Left renal pelvis (tissue), 4 donors: Measurements from ENCODE around the gene PDE8B. TPM values are rescaled to one million over a fixed set of nuclear protein-coding genes. Genes with fewer than 3 reads are reported as not detected.

Source experiments
- DNase-seq, 4 donors: peaks; one replicate each; pipeline ENCODE4 v3.0.0-alpha.2; 2013; ENCODE audit warnings: low read depth in 4 of 4, low spot score in 3 of 4
- polyA plus RNA-seq, 4 donors: library from polyadenylated mRNA; unstranded; fragments of 120-200 nt; gene quantifications; one replicate each; pipeline ENCODE4 v1.2.1, GENCODE V29; 2013; ENCODE audit not compliant: insufficient read length in 4 of 4

The PDE8B gene
- polyA plus RNA-seq, 4 donors = 3.2 to 6.4 (median 5.6) TPM

DNA sequence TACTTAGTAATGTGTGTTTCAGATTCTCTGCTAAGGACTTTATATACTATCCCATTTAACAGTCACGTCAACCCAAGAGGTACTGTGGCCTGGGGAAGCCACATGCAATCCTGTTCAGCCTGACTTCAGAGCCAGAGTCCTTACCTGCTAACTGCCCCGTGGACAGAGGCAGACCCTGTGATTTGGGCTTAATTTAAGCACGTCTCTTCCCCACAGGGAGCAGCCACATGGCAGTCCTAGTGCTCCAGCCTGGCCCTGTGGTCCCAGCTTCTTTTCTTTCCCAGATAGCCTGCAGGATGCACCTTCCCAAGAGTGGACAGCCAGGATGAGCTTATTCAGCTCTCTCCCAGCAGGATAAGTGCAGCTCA is 71.5 kb downstream of the PDE8B start:
- DNase-seq = no peak

- DNase-seq = no peak
Observed at GRCh38 chr5:77282337-77283027, 72.0 kb downstream of the PDE8B start.

GRCh38 chr5:77285251-77285841 is 74.9 kb downstream of the PDE8B start:
- no peak for DNase-seq

DNA sequence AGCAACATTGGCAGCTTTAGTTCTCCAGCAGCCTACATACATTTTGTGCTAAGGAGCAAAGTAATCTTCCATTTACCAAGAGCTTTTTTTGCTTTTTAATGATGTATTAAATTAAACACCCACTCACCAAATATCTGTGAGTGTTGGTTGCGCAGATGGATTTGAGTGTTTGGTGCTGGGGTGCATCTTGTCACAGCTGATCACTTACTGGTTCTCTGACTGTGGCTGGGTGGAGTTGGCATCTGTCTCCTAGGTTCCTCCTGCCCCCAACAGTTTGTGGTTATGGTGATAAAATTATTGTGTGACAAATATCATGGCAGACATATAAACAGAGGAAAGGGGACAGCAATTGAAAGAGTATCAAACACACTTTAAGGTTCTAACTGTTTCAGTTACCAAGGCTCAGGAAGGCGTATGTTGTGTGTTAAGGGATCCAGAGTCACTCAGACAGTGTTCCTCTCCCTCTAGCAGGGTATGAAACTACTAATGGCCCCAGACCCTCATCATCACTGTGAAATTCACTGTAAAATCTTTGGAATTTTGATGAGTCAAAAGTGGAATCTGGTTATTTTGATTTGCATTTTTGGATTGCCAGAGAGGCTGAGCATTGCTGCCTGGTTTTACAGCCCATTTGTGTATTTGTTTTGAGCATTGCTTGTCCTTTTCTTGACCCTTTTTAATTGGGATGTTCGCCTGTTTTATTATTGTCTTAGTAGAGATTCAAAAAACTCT is 81.7 kb downstream of the PDE8B start:
- no peak for DNase-seq

- DNase-seq = no peak
Observed at GRCh38 chr5:77294185-77294584, 83.7 kb downstream of the PDE8B start.

DNA sequence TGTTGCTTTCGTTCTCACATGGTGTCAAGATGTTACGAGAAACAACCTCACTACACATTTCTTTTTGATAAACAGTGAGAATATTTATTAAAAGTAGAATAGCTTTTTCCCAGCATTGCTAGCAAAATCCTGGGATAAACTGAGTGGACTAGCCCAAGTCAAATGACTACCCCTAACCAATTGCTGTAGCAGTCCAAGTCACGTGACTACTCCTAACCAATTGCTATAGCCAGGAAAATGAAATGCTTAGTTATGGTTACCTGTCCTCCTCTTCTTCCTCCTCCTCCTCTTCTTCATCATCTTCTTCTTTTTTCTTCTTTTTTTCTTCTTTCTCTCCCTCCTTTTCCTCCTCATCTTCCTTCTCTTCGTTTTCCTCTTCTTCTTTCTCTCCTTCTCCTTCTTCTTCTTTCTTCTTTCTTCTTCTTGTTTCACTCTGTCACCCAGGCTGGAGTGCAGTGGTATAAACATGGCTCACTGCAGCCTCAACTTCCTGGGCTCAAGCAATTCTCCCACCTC is 85.4 kb downstream of the PDE8B start:
- DNase-seq = no peak

- DNase-seq = no peak
Observed at GRCh38 chr5:77298146-77298545, 87.7 kb downstream of the PDE8B start.

DNA sequence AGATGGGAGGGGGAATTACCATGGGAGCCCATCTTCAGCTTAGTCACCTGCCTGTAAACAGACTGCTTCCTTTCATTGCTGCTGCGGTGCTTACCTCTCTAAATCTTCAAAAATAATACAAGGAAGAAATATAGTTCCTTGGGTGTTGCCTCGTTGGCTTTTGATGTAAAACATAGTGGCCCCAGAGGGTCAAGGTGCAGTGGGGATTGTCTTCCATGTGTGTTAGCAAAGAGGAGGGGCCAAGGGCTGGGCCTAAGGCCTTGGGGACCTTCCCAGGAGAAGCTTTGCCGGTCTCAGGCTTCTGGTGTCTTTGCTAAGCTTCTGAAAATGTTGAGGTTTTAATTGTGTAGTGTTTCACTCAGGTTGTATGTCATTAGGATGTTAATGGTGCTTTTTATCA is 90.0 kb downstream of the PDE8B start:
- DNase-seq = no peak

GRCh38 chr5:77301447-77301883 is 91.0 kb downstream of the PDE8B start:
- DNase-seq = no peak

DNA sequence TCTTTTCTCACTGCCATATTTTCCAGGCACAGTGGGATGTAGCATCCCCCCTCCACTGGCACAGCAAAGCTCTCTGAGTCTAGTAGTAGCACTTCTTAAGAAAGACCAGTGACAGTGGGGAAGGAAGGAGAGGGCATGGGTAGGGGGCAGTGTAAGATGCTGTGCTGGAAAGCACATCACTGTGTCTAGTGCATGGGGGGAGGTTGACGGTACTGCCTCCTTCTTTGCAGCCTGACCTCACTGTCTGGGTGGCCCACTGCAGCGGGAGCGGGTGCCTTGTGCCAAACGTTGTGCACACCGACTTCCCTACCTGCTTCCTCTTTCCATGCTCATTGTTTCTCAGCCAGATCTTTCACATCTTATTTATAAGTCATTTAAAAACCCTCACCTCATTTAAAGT is 91.8 kb downstream of the PDE8B start:
- no peak for DNase-seq

DNA sequence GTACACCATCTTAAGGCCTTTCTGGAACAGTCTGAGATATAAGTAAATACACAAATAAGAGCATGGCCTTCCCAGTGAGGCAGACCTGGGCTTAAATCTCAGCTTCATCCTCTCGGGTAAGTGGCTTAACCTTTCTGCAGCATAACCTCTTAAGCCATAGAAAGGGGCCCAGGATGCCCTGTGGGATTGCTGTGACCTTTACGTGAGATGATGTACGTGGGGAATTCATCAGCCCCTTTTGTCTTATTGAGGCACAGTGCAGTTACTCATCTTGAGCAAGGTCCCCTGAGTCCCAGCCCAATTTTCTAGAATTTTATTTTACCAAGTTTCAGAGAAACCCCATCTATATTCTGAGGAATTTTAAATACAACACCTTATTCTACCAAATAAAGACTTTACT is 92.2 kb downstream of the PDE8B start:
- no peak for DNase-seq

- DNase-seq = no peak
Observed at GRCh38 chr5:77304388-77304787, 93.9 kb downstream of the PDE8B start.

DNA sequence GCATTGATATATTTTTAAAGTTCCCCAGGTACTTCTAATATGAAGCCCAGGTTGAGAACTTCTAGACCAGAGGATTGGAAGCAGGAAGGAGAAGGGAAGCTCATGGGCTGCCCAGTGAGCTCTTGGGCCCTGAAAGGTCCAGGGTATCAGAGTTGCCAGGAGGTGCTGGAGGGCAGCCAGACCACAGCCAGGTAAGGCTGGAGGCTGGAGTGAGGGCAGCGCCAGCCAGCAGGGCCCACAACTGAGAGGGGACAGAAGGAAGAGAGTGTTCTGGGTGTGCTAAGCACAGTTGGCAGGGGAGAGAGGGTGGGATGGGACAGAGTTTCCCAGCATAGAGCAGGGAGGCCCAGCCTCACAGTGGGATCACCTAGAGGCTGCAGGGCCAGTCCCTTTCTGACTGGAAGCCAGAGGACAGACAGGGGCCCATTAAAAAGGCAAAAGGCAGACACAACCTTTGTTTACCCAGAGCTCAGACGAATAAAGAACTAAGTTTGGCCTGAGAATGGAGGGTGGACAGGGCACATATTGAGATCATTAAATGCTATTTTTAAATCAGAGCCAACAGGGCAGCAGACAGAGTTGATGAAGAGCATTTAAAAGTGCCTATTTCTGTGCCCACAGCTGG is 94.9 kb downstream of the PDE8B start:
- no peak for DNase-seq

- DNase-seq = no peak
Observed at GRCh38 chr5:77305956-77306355, 95.5 kb downstream of the PDE8B start.

DNA sequence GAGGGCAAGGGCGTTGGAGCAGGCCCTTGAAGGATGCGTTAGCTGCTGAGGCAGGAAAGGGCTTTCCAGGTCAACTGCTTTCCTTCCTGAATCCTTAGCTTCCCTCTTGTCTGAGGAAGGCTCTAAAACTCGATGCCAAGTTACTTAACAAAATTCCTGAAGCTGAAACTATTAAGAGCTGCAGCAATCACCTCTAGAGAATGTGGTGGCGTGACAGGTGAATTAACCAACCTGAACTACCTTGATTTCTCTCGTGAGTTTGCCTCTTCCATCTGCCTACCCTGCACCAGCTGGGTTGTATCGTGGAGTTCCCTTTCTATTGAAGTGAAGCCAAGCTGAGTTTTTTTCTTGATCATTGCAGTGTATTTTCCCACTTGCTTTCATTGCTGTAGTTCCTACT is 96.1 kb downstream of the PDE8B start:
- no peak for DNase-seq

DNA sequence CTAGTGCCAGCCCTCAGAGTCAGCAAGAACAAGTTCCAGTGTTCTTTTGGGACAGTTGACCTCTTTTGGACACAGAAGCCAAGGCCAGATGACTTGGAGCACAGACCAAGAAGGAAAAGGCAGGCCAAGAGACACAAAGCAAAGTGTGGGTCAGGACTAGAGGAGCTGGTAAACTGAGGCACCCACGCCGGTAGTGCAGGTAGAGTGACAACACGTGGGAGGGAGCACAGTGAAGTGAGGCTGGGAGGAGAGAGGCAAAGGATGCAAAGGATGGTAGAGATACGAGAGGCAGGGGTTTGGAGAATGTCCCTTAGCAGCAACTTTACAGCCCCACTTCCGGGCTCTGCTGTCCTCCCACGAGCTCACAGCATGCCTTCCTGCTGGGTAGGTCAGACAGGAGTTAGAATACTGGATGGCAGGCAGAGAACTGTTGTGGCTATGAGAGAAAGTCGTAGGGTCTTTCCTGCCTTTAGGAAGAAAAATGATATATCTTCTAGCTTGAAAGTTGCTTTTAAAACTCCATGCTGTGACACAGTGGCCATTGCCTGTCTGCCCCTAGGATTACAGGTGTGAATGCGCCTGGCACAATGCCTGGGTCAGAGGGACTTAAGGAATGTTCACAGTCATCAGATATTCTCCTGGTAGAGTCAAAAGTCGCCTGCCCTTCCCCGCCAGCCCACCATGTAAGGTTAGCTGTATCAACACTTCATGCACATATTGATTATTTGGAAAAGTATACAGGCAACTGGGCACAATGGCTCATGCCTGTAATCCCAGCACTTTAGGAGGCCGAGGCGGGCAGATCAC is 97.9 kb downstream of the PDE8B start:
- no peak for DNase-seq

GRCh38 chr5:77309140-77309539 is 98.7 kb downstream of the PDE8B start:
- DNase-seq = no peak

DNA sequence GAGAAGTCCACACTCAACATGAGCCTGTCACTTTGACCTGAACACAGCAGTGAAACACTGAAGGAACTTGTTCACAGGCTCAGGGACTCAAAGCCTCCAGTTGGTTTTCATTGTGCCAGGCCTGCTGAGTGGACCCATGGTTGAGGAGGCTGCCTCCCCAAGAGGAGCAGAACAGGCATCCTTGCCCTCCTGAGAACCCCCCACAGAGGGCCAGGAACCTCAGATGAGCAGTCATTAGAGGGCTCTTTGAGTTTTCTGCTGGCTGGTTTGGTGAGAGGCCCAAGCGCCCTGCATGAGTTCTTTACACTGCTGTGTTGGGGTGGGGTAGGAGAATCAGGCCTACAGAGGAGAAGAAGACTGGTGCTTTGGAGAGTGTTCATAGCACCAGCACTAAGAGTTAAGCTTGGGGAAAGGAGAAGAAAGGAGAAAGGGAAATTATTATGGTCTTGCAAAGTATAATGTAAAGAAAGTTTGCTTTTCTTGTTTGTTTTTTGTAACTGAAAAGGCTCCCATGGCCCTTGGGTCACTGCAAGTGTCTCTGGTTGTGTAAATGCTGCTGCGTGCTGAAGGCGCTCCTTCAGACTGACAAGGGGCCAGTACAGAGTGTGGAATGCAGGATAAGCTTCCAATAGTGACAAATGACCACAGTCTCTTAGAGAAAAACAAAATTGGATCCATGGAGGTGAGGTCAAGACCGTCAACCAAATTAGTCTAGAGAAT is 100.2 kb downstream of the PDE8B start:
- DNase-seq = no peak

- no peak for DNase-seq
Observed at GRCh38 chr5:77311214-77311571, 100.7 kb downstream of the PDE8B start.

DNA sequence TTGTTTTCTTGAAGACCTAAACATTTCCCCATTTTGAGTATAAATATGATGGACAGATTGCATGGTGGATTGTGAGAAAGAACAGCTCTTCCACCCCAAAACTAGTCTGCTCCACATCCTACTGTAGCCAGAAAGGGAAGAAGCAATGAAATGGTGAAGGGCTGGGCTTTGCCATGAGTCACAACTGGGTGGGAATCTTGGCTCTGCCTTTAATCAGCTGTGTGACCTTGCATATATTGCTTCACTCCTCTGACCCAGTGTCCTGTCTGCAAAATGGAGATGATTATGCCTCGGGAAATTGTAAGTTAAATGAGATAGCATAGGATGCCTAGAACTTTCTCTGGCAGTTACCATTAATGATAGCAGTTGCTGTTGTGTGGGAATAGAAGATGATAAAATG is 101.9 kb downstream of the PDE8B start:
- DNase-seq = no peak
